ENCODE data around the gene PIP5K1B.

DNA sequence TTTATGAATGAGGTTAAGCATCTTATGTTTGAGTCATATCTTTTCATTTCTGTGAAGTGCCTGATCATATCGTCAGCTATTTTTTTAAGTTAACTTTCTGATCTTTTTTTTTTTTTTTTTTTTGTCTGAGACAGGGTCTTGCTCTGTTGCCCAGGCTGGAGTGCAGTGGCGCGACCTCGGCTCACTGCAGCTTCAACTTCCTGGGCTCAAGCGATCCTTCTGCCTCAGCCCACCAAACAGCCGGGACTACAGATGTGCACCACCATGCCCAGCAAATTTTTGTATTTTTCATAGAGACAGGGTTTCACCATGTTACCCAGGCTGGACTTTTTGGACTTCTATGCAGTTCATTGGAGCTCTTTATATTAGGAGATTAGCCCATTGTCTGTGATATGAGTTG is 168.1 kb downstream of the PIP5K1B start:
- TF ChIP-seq, protein P1, sequence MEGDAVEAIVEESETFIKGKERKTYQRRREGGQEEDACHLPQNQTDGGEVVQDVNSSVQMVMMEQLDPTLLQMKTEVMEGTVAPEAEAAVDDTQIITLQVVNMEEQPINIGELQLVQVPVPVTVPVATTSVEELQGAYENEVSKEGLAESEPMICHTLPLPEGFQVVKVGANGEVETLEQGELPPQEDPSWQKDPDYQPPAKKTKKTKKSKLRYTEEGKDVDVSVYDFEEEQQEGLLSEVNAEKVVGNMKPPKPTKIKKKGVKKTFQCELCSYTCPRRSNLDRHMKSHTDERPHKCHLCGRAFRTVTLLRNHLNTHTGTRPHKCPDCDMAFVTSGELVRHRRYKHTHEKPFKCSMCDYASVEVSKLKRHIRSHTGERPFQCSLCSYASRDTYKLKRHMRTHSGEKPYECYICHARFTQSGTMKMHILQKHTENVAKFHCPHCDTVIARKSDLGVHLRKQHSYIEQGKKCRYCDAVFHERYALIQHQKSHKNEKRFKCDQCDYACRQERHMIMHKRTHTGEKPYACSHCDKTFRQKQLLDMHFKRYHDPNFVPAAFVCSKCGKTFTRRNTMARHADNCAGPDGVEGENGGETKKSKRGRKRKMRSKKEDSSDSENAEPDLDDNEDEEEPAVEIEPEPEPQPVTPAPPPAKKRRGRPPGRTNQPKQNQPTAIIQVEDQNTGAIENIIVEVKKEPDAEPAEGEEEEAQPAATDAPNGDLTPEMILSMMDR (IDR thresholded peaks at IDR 0.05 in 2 of 3, conservative IDR thresholded peaks at IDR 0.05 in 1 of 3; ENCODE audit: borderline replicate concordance in 1 of 3, insufficient read depth in 1 of 3, low read depth in 2 of 3, low read length in 2 of 3), result no peak
- TF ChIP-seq EZH2 (IDR thresholded peaks at IDR 0.05), result no peak
- TF ChIP-seq EZH2phosphoT487 (IDR thresholded peaks at IDR 0.05; ENCODE audit: borderline replicate concordance), result no peak
- TF ChIP-seq, protein P2, sequence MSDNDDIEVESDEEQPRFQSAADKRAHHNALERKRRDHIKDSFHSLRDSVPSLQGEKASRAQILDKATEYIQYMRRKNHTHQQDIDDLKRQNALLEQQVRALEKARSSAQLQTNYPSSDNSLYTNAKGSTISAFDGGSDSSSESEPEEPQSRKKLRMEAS (IDR thresholded peaks at IDR 0.05), result no peak
- TF ChIP-seq SIN3A (IDR thresholded peaks at IDR 0.05; ENCODE audit: low read depth), result no peak
- no peak for TF ChIP-seq ELF1 (IDR thresholded peaks at IDR 0.05; ENCODE audit: borderline replicate concordance, low read depth)
- TF ChIP-seq, protein P3, sequence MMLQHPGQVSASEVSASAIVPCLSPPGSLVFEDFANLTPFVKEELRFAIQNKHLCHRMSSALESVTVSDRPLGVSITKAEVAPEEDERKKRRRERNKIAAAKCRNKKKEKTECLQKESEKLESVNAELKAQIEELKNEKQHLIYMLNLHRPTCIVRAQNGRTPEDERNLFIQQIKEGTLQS (IDR thresholded peaks at IDR 0.05), result no peak

Measured in HCT116 (cell line).